Activated gamma-delta T cell (primary cell): ENCODE results near the gene TMEM165.

Experiments used
- DNase-seq: peaks from one replicate; lab custom pipeline; 2025; lab: John Stamatoyannopoulos, UW

The TMEM165 gene

DNA sequence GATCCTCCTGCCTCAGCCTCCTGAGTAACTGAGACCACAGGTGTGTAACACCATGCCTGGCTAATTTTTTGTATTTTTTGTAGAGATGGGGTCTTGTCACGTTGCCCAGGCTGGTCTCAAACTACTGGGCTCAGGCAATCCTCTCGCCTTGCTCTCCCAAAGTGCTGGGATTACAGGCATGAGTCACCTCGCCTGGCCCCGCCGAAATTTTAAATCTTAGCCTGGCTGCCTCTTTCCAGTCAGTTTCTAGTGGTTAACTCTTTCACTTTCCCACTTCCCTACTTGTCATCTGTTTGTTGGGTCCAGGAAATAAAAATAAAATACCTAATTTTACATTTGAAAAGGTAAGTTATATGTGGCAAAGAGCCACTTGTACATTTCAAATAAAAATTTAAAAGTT is 62.4 kb downstream of the TMEM165 start:
- no peak for DNase-seq

DNA sequence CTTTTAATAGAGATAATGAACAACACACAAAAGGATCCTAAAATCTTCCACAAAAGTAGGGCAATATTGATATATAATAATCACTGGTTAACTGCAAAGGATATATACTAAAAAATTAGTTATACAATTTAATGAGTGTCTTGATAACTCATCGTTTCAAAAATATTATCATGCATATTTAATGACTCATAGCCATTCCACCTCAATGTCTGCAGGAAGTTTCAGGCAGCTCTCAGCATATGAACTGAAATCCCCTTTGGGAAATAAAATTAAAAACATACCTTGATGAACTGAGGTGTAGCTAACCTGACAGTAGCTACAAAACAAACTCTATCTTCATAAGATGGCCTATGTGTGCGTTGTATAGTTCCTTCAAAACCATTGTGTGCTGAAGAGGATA is 62.9 kb downstream of the TMEM165 start:
- DNase-seq: no peak

DNA sequence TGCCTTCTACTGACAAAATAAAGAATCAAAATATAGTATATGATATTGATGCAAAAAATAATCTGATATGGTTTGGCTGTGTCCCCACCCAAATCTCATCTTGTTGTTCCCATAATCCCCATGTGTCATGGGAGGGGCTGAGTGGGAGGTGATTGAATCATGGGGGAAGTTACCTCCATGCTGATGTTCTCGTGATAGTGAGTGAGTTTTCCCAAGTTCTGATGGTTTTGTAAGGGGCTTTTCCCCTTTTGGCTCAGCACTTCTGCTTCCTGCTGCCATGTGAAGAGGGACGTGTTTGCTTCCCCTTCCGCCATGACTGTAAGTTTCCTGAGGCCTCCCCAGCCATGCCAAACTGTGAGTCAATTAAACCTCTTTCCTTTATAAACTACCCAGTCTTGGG is 70.2 kb downstream of the TMEM165 start:
- DNase-seq: no peak

DNA sequence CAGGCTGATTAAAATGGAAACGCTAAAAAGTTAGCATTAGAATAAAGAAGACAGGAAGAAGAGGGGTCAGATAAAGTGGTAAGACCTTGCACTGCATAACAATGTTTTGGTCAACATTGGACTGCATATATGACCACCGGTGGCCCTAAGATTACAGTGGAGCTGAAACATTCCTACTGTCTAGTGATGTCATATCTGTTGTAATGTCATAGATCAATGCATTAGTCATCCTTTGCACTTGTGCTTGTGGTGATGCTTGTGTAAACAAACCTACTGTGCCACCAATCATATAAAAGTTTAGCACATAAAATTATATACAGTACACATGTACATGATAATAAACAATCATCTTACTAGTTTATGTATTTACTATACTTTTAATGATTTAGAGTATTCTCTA is 73.0 kb downstream of the TMEM165 start:
- no peak for DNase-seq

DNA sequence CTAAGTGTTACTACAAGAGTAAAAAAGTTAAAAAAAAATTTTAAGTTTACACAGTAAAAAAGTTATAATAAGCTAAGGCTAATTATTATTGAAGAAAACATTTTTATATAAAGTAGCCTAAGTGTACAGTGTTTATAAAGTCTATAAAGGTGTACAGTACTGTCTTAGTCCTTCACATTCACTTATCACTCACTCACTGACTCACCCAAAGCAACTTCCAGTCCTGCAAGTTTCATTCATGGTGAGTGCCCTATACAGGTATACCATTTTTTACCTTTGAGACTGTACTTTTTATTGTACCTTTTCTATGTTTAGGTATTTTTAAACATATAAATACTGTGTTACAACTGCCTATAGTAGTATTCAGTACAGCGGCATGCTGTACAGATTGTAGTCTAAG is 74.2 kb downstream of the TMEM165 start:
- DNase-seq: no peak
